H1 (cell line): ENCODE data around the gene USP17L21. TPM values are rescaled to one million over a fixed set of nuclear protein-coding genes. Genes with fewer than 3 reads are reported as not detected.
"Not testable (repeated sequence)": the region's sequence is repeated elsewhere in the genome, so short reads cannot be mapped to it uniquely, and the experiment has no call there.

Source experiments
- CTCF ChIA-PET: fragments of 300-600 bp; sonication (Branson Sonifier 250); formaldehyde crosslinking; loops from one replicate; lab custom pipeline; 2021; ENCODE audit not compliant: partially characterized antibody; lab: Charles Lee
- POLR2A ChIA-PET: fragments of 300-600 bp; sonication (Branson Sonifier 250); formaldehyde crosslinking; loops from one replicate; lab custom pipeline; 2021; ENCODE audit warnings: inconsistent platforms; ENCODE audit not compliant: partially characterized antibody; lab: Charles Lee
- DNase-seq, 2 experiments: peaks; one replicate each; pipeline versions ENCODE4 v3.0.0 to v3.0.0-alpha.2; 2010 to 2022; ENCODE audit warnings: low spot score in 2 of 2, low read depth in 1 of 2, mixed read lengths in 1 of 2
- FAIRE-seq: peaks from 2 replicates; lab custom pipeline; 2011; peaks lifted over from hg19 to GRCh38; lab: Jason Lieb, UNC
- H2AFZ ChIP-seq: 2 replicates; pipeline ENCODE4 v1.8.1; 2012; ENCODE audit warnings: low read length, inconsistent platforms
- H2AK5ac ChIP-seq: 2 replicates; pipeline ENCODE4 v1.6.1; 2013; ENCODE audit warnings: low read depth, low read length
- H2BK120ac ChIP-seq: replicated peaks from 2 replicates; pipeline ENCODE3; 2013; ENCODE audit warnings: low read depth, low read length, inconsistent platforms
- H2BK12ac ChIP-seq: 2 replicates; pipeline ENCODE4 v1.6.1; 2013; ENCODE audit warnings: low read depth, low read length
- H2BK15ac ChIP-seq: 2 replicates; pipeline ENCODE4 v1.6.1; 2013; ENCODE audit warnings: low read length
- H2BK20ac ChIP-seq: 2 replicates; pipeline ENCODE4 v1.6.1; 2013; ENCODE audit warnings: low read length
- H2BK5ac ChIP-seq: 2 replicates; pipeline ENCODE4 v1.6.1; 2013; ENCODE audit warnings: low read depth, low read length
- H3K14ac ChIP-seq: 2 replicates; pipeline ENCODE4 v1.6.1; 2013; ENCODE audit warnings: inconsistent platforms; ENCODE audit not compliant: insufficient read length
- H3K18ac ChIP-seq: 2 replicates; pipeline ENCODE4 v1.6.1; 2013; ENCODE audit warnings: low read length; ENCODE audit errors: extremely low read depth
- H3K23ac ChIP-seq: 2 replicates; pipeline ENCODE4 v1.6.1; 2013; ENCODE audit warnings: inconsistent platforms; ENCODE audit not compliant: insufficient read length
- H3K23me2 ChIP-seq: 2 replicates; pipeline ENCODE4 v1.6.1; 2013; ENCODE audit warnings: low read depth, low read length
- H3K27ac ChIP-seq: 2 replicates; pipeline ENCODE4 v1.6.1; 2011; ENCODE audit warnings: low read depth, low read length, inconsistent platforms
- H3K27me3 ChIP-seq, 4 experiments: replicated peaks in 1 of 4; 1 replicate in 1 of 4; 2 replicates in 3 of 4; pipeline versions ENCODE4 v1.6.1 to v1.8.1; 2011 to 2013; ENCODE audit warnings: low read length in 3 of 4, mild to moderate bottlenecking in 3 of 4, inconsistent platforms in 2 of 4, mixed read lengths in 2 of 4, moderate library complexity in 1 of 4; ENCODE audit not compliant: control insufficient read depth in 3 of 4, insufficient read depth in 3 of 4; ENCODE audit errors: extremely low read depth in 1 of 4
- H3K36me3 ChIP-seq, 4 experiments: 2 replicates each; pipeline versions ENCODE4 v1.6.1 to v1.8.1; 2011 to 2013; ENCODE audit warnings: mild to moderate bottlenecking in 4 of 4, low read length in 3 of 4, moderate library complexity in 2 of 4, control low read depth in 1 of 4, inconsistent platforms in 1 of 4; ENCODE audit not compliant: insufficient read depth in 4 of 4, control insufficient read depth in 2 of 4
- H3K4ac ChIP-seq: replicated peaks from 2 replicates; pipeline ENCODE3; 2013; ENCODE audit warnings: low read length, low read depth, mixed read lengths, inconsistent platforms; ENCODE audit not compliant: insufficient read length
- H3K4me1 ChIP-seq, 4 experiments: replicated peaks in 1 of 4; 1 replicate in 1 of 4; 2 replicates in 3 of 4; pipeline versions ENCODE4 v1.6.1 to v1.8.1; 2011 to 2013; ENCODE audit warnings: low read length in 3 of 4, inconsistent platforms in 2 of 4, mixed read lengths in 1 of 4; ENCODE audit not compliant: insufficient read depth in 4 of 4, control insufficient read depth in 3 of 4
- H3K4me2 ChIP-seq, 2 experiments: 2 replicates each; pipeline versions ENCODE4 v1.6.1 to v1.8.1; 2011 to 2013; ENCODE audit warnings: low read depth in 2 of 2, low read length in 2 of 2, control low read depth in 1 of 2, inconsistent platforms in 1 of 2, mild to moderate bottlenecking in 1 of 2; ENCODE audit not compliant: insufficient read depth in 1 of 2
- H3K4me3 ChIP-seq, 4 experiments: fragments of 200-600, 300-600 bp in 1 of 4; sonication (generic), shearing (Covaris generic), sonication (Bioruptor Twin) in 1 of 4; 2 replicates each; pipeline versions ENCODE4 v1.5.1 to v1.8.1; 2011 to 2016; ENCODE audit warnings: low read length in 4 of 4, low read depth in 3 of 4, control low read depth in 2 of 4, inconsistent platforms in 2 of 4, mild to moderate bottlenecking in 2 of 4, mixed read lengths in 1 of 4, moderate library complexity in 1 of 4; ENCODE audit not compliant: insufficient read depth in 2 of 4; ENCODE audit errors: extremely low read depth in 1 of 4
- H3K56ac ChIP-seq: replicated peaks from 2 replicates; pipeline ENCODE3; 2013; ENCODE audit warnings: low read depth, mild to moderate bottlenecking, mixed read lengths, low read length, inconsistent platforms; ENCODE audit not compliant: insufficient read length
- H3K79me1 ChIP-seq: 2 replicates; pipeline ENCODE4 v1.6.1; 2013; ENCODE audit warnings: low read depth, low read length, control low read depth
- H3K79me2 ChIP-seq, 2 experiments: 2 replicates each; pipeline versions ENCODE4 v1.6.1 to v1.8.1; 2012 to 2013; ENCODE audit warnings: low read length in 2 of 2, mild to moderate bottlenecking in 2 of 2, inconsistent platforms in 1 of 2; ENCODE audit not compliant: insufficient read depth in 2 of 2, control insufficient read depth in 1 of 2
- H3K9ac ChIP-seq, 4 experiments: replicated peaks in 1 of 4; 1 replicate in 1 of 4; 2 replicates in 3 of 4; pipeline versions ENCODE4 v1.6.1 to v1.8.1; 2011 to 2013; ENCODE audit warnings: low read depth in 3 of 4, low read length in 3 of 4, control low read depth in 2 of 4, mild to moderate bottlenecking in 2 of 4, moderate library complexity in 2 of 4, inconsistent platforms in 1 of 4; ENCODE audit errors: extremely low read depth in 1 of 4
- H3K9me3 ChIP-seq, 2 experiments: 2 replicates each; pipeline versions ENCODE4 v1.6.1 to v1.8.1; 2012 to 2013; ENCODE audit warnings: mild to moderate bottlenecking in 2 of 2, moderate library complexity in 2 of 2, control low read depth in 1 of 2, inconsistent platforms in 1 of 2, low read depth in 1 of 2, low read length in 1 of 2, mixed read lengths in 1 of 2; ENCODE audit not compliant: insufficient read depth in 2 of 2
- H4K20me1 ChIP-seq, 2 experiments: replicated peaks in 1 of 2; 2 replicates each; pipeline versions ENCODE3 to v1.8.1; 2011 to 2013; ENCODE audit warnings: inconsistent platforms in 2 of 2, low read length in 2 of 2, mild to moderate bottlenecking in 1 of 2; ENCODE audit not compliant: insufficient read depth in 2 of 2, control insufficient read depth in 1 of 2
- H4K5ac ChIP-seq: 2 replicates; pipeline ENCODE4 v1.6.1; 2013; ENCODE audit warnings: low read length, low read depth, mixed read lengths, inconsistent platforms; ENCODE audit not compliant: insufficient read length
- H4K8ac ChIP-seq: 2 replicates; pipeline ENCODE4 v1.8.0; 2013; ENCODE audit warnings: mild to moderate bottlenecking, moderate library complexity, low read length, inconsistent platforms; ENCODE audit not compliant: insufficient read depth; ENCODE audit errors: extremely low read depth
- H4K91ac ChIP-seq: replicated peaks from 2 replicates; pipeline ENCODE3; 2013; ENCODE audit warnings: low read length, mixed read lengths, inconsistent platforms; ENCODE audit not compliant: insufficient read length
- WGBS, 2 experiments: shearing (Covaris generic) in 1 of 2; methylation state at CpG; one replicate each; pipeline versions ENCODE4 v1.1.6 to v1.1.7; 2013 to 2015; ENCODE audit warnings: low lambda C conversion rate in 2 of 2, mixed read lengths in 2 of 2, inconsistent platforms in 1 of 2, low coverage in 1 of 2, missing lambda C conversion rate in 1 of 2; ENCODE audit not compliant: insufficient replicate concordance in 2 of 2, insufficient coverage in 1 of 2, insufficient read length in 1 of 2; ENCODE audit errors: extremely low coverage in 1 of 2, missing lambda C conversion rate in 1 of 2; 5-methylcytosine and 5-hydroxymethylcytosine counted together
- polyA plus RNA-seq, 7 experiments: library from polyadenylated mRNA; depleted of rRNA in 3 of 7; stranded (reverse) in 5 of 7; unstranded in 2 of 7; fragments of >200 nt in 5 of 7; fragments of 200-250 nt in 2 of 7; gene quantifications; 1 replicate in 5 of 7; 2 replicates in 1 of 7; 4 replicates in 1 of 7; pipeline versions ENCODE4 v1.2.1 to v1.2.3, GENCODE V29; 2011 to 2013; ENCODE audit warnings: missing spikeins in 2 of 7, mixed read lengths in 2 of 7
- total RNA-seq: library from RNA; stranded (reverse); fragmentation: NEBNext Ultra II Directional; extraction: Animal tissue kit (Norgen Biotek cat#: 25700); gene quantifications from 2 replicates; pipeline ENCODE4 v1.2.1, GENCODE V29; 2021

USP17L21 gene
- total and polyA plus RNA-seq, 2 of the 8 experiments (the other 6 are each of a cell fraction or from before 2014, with no cell fraction given): not detected

DNA sequence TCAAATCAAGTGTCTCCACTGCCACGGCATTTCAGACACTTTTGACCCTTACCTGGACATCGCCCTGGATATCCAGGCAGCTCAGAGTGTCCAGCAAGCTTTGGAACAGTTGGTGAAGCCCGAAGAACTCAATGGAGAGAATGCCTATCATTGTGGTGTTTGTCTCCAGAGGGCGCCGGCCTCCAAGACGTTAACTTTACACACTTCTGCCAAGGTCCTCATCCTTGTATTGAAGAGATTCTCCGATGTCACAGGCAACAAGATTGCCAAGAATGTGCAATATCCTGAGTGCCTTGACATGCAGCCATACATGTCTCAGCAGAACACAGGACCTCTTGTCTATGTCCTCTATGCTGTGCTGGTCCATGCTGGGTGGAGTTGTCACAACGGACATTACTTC, 32.4 kb upstream of the USP17L21 start:
- H4K5ac ChIP-seq, POLR2A ChIA-PET, H2BK20ac ChIP-seq, H3K9ac ChIP-seq, H4K91ac ChIP-seq, H2BK12ac ChIP-seq, H3K9me3 ChIP-seq, H3K4me2 ChIP-seq, H4K8ac ChIP-seq, H3K23me2 ChIP-seq, CTCF ChIA-PET, H3K27ac ChIP-seq, H3K4me3 ChIP-seq, H4K20me1 ChIP-seq, H3K27me3 ChIP-seq, FAIRE-seq, H3K56ac ChIP-seq, DNase-seq, H3K4me1 ChIP-seq, H2BK5ac ChIP-seq, H3K36me3 ChIP-seq, H2AFZ ChIP-seq, H2BK15ac ChIP-seq, H3K79me2 ChIP-seq, H3K79me1 ChIP-seq, H2BK120ac ChIP-seq, H3K23ac ChIP-seq, H3K14ac ChIP-seq, H2AK5ac ChIP-seq, H3K4ac ChIP-seq, H3K18ac ChIP-seq: not testable (repeated sequence)
- WGBS, 2 experiments: 83% methylated on average over 5 of the region's 8 CpGs; no CpG with 5 or more reads in 1 of the 2 experiments

DNA sequence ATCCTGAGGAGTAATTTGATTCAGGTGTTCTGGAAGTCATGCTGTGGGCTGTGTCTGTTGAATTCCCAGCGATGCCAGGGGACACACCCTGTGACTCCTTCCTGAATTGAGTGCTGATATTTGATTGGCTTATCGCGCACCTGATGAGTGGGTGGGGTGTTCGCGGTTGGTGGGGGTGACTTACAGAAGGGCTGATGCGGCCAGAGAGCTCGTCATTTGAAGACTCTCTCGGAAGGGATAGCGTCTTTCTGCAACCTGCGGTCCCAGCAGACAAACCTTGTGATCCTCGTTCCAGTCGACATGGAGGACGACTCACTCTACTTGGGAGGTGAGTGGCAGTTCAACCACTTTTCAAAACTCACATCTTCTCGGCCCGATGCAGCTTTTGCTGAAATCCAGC, 28.6 kb upstream of the USP17L21 start, which contains the start of gene USP17L15:
Gene USP17L15 (plus strand): TSS at position 301 of the 400 bp plus-strand sequence. CDS start 0 bp downstream, at position 301.
- H3K4me1 ChIP-seq, H2BK120ac ChIP-seq, DNase-seq, H3K23ac ChIP-seq, H3K27me3 ChIP-seq, H2AK5ac ChIP-seq, H3K23me2 ChIP-seq, H2AFZ ChIP-seq, H3K4ac ChIP-seq, H3K4me2 ChIP-seq, H3K79me1 ChIP-seq, H2BK20ac ChIP-seq, H4K8ac ChIP-seq, H2BK12ac ChIP-seq, CTCF ChIA-PET, H3K9ac ChIP-seq, H2BK5ac ChIP-seq, FAIRE-seq, H4K20me1 ChIP-seq, POLR2A ChIA-PET, H4K91ac ChIP-seq, H3K56ac ChIP-seq, H3K4me3 ChIP-seq, H3K79me2 ChIP-seq, H3K14ac ChIP-seq, H2BK15ac ChIP-seq, H3K18ac ChIP-seq, H3K36me3 ChIP-seq, H3K9me3 ChIP-seq, H3K27ac ChIP-seq, H4K5ac ChIP-seq: not testable (repeated sequence)
- no CpG with 5 or more reads among the region's 15 CpGs for WGBS, 2 experiments
